ENCODE results near the gene PCP4L1.
"Not testable (repeated sequence)": the region's sequence is repeated elsewhere in the genome, so short reads cannot be mapped to it uniquely, and the experiment has no call there.

Gene PCP4L1

GRCh38 chr1:161274874-161275273 is 16.3 kb downstream of the PCP4L1 start:
- no peak for DNase-seq

GRCh38 chr1:161282991-161283390 is 24.4 kb downstream of the PCP4L1 start:
- no peak for DNase-seq

- no peak for DNase-seq
Measured at GRCh38 chr1:161285113-161285512, 26.6 kb downstream of the PCP4L1 start.

DNA sequence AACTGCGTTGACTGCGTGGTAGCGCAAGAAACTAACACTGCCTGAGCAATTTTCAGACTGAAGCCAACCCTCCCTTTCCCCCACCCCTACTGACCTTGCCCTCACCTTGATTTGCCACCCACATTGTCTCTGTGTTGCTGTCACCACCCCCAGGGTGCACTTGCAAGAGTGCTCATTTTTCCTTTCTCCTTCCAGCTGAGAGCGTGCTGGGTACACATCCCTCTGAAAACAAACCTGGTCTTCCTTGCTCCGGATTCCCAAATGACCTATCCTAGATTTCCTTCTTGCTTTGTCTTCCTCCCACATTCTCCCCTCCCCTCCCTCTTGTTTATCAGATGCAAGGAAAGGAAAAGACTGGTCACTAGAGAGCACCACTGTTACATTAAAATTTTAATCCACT is 27.0 kb downstream of the PCP4L1 start:
- no peak for DNase-seq

DNA sequence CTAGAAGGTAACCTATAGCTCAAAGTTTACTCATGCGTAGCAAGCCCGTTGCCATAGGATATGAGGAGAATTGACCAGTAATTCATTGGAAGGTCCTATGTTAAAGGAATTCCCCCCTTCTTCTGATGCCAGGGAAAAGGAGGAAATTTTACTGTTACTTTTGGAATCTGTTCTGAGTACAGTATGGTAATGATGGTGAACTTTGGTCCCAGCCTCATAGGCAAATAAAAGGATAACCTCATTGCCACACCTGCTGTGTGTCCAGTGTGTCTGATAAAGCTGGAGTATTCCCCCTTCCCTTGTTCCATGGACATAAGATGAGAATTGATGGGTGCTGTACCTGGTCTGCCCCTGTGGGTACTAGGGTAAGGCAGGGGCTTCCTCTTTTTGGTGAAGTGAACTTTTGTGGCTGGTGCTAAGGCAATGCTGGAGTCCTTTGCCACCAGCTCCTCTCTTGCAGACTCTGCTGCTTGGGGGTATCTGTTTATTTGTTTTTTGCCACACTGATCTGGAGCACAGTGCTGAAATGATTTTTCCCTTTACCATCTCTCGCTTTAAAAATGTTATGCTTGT is 29.0 kb downstream of the PCP4L1 start:
- DNase-seq: no peak

DNA sequence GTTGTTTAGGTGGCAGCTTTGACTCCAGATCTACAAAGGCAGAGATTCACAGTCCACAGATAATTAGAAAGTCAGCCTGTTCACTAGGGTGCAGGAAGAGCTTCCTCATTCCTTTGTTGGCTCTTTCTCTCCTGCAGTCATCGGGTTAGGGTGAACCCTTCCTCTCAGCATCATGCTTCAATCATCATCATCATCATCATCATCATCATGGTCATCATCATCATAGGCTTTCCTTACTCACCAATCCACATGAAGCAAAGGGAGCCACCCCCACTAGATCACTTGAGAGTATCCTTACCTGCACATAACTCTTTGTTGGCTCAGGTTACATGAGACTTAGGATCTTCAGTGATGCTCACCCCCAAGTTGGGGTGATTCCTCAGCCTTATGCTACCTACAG is 32.2 kb downstream of the PCP4L1 start:
- no peak for DNase-seq

GRCh38 chr1:161297415-161297814 is 38.9 kb downstream of the PCP4L1 start:
- no peak for DNase-seq

DNA sequence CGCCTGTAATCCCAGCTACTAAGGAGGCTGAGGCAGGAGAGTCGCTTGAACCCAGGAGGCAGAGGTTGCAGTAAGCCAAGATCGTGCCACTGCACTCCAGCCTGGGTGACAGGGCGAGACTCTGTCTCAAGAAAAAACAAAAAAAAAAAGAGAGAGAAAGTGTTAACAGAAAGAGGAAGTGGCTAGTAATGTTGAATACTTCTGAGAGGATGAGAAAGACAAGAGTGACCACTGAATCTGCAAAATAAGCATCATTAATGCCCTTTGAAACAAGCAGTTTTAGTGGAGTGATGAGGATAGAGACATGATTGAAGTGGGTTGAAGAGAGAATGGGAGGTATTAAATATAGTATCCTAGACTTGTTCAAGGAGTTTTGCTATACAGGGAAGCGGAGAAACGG is 39.6 kb downstream of the PCP4L1 start:
- no peak for DNase-seq

DNA sequence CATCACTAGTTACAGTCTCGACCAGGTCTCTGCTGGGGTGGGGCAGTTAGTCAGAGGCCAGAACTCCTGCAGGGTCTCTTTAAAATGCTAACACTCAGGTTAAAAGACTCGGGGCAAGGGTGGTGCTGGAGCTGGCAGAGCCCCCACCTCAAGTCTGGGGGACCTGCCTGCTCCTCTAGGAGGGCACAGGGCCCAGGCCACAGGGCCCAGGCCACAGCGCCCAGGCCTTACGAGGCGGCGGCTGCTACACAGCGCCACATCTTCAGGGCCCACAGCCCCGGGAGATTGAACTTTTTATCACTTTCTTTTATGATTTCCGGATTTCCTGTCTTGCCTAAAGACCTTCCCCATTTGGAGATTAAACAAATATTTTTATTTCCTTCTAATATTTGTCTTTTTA is 40.8 kb downstream of the PCP4L1 start:
- no peak for DNase-seq

DNA sequence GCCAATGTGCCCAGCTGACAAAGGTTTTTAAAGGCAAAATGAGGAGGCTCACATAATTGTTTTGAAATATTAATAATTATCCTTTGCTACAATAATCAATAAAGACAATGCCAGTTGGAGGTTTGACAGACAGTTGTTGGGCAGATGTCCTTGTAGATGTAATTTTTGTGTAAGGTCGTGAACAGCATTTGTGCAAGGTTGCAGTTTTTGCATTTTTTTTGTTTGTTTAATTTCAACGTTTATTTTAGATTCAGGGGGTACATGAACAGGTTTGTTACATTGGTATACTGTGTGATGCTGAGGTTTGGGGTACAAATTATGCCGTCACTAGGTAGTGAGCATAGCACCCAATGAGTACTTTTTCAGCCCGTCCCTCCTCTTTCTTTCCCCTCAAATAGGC is 41.9 kb downstream of the PCP4L1 start:
- no peak for DNase-seq

DNA sequence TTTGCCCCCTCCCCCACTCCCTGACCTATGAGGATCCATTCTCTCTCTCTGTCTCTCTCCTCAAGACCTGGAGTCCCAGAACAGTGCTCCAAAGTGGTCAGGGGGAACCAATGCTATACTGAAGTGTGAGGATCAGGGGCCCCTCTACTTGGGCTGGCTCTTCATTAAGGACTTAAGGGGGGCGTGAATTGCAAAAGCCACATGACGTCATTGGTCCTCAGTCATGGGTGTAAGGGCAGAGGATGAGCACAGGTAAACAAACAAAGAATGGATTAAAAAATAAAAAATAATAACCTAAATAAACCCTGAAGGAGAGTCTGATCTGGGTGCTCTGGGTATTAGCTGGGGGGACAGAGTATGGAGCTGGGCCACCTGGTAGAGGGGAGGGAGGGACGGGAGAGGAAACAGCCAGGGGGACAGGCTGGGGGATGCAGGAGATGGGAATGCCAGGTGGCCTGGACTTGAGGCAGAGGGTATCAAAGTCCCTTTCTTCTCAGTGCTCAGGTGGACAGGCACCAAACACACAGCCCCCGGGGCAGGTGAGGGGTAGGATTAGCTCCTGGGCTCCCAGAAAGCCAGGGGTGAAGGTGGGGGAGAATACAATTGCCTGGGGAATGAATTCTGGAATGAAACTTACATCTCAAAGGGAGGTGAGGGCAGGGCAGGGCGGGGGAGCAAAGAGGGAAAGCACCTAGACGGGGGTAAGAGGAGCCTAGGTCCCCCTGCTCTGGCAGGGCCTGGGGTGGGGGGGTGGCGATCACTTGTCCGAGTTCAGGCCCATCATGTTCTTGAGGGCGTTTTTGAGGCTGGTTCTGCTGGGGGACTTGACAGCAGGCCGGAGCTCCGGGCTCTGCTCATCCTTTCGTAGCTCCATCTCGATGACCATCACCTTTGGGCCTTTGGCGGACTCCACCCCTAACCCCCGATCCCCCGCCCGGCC is 46.7 kb downstream of the PCP4L1 start:
- no peak for DNase-seq

- DNase-seq: peak; percentile 66
Measured at GRCh38 chr1:161305867-161306519, 47.4 kb downstream of the PCP4L1 start.

GRCh38 chr1:161307230-161307768 is 48.8 kb downstream of the PCP4L1 start:
- DNase-seq: no peak

- no peak for DNase-seq
Measured at GRCh38 chr1:161307892-161308638, 49.5 kb downstream of the PCP4L1 start.

GRCh38 chr1:161309868-161310267 is 51.3 kb downstream of the PCP4L1 start, which contains the start of gene MPZ:
Gene MPZ (minus strand): TSS chr1:161309968. CDS start chr1:161309905, 63 bp downstream.
- no peak for DNase-seq

DNA sequence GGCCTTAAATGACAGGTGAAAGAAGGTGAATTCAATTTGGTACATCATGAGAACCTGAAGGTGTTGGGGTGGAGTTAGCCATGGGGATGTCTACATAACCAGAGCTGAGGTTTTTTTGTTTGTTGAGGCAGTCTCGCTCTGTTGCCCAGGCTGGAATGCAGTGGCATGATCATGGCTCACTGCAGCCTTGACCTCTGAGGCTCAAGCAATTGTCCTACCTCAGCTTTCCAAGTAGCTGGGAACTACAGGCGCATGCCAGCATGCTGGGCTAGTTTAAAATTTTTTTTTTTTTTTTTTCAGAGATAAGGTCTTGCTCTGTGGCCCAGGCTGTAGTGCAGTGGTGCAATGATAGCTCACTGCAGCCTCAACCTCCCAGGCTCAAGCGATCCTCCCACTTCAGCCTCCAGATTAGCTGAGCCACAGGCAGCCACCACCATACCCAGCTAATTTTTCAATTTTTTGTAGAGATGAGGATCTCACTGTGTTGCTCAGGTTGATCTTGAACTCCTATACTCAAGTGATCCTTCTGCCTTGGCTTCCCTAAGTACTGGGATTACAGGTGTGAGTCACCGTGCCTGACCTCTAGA is 53.1 kb downstream of the PCP4L1 start:
- no peak for DNase-seq

DNA sequence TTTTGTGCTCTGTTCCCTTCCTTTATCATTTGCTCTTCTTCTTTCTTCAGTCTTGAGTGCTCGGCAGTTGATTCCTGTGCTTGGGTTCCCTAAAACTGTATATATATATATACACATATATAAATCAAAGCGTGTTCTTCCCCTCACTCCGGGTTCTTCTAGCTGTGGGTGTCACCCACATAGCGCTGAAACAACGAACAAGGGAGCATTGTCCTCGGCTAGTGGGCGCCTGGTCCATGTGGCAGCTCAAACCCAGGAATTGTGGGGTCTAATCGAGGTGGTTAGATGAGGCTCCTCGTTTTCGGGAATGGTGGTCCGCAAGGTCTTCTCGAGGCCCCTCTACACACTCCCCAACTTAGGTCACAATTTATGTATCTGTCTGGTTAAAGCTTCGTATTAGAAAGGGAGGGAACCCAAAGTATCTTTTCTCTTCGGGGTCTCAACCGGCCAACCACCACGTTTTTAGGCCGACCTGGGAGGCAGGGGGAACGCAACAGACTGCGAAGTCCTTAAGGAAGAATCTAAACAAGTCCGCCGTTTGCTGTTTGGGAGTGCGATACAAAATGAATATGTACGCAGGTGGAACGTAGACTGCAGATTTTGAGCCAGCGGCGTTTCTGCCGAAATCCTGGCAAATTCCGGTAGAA is 55.1 kb downstream of the PCP4L1 start:
- no peak for DNase-seq

DNA sequence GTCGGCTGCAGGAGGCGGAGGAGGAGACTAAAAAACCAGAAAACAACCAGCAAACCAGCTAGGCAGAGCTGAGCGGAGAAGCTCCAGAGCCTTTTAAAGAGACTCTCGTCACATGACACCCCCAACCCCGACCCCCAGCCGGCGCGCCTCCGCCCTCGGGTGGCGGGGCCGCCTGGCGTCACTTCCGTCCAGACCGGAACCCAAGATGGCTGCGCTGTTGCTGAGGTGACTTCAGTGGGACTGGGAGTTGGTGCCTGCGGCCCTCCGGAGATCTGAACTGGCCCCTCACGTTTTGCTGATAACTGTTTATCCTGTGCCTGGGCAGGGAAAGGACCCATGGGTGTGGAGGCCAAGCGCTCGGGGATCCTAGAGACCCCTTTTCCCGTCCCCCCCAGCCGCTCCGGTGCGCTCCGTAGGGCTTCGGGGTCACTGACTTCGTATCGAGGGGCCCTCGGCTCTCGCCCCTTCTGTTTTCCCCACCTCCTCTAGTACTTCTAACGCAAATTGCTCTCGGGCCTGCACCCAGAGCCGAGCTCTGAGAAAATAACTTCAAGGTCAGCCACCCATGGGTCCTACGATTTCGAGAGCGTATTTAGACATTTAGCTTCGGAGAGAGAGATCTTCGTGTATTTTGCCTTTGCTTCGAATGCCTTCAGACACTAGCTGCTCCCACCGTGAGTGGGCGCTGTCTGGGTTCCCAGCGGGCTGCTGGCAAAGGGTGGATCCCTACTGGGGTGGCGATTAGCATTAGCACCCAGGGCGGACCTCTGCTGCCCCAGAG is 55.8 kb downstream of the PCP4L1 start, which contains the start of gene SDHC:
SDHC (plus strand) TSS at position 181 of the 781 bp plus-strand sequence; CDS start at position 206, 25 bp downstream.
- no peak for DNase-seq

DNA sequence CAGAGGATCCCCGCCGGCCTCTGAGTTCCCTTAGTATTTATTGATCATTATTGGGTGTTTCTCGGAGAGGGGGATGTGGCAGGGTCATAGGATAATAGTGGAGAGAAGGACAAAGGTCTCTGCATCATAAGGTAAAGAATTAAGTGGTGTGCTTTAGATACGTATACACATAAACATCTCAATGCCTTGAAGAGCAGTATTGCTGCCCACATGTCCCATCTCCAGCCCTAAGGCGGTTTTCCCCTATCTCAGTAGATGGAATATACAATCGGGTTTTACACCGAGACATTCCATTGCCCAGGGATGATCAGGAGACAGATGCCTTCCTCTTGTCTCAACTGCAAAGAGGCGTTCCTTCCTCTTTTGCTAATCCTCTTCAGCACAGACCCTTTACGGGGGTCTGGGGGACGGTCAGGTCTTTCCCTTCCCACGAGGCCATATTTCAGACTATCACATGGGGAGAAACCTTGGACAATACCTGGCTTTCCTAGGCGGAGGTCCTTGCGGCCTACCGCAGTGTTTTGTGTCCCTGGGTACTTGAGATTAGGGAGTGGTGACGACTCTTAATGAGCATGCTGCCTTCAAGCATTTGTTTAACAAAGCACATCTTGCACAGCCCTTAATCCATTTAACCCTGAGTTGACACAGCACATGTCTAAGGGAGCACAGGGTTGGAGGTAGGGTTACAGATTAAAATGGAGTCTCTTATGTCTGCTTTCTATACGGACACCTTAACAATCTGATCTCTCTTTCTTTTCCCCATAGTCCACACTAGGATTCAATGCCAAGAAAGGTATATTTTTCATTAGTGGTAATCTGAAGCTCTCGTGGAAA is 57.5 kb downstream of the PCP4L1 start:
- DNase-seq: not testable (repeated sequence)

GRCh38 chr1:161324020-161324419 is 65.5 kb downstream of the PCP4L1 start:
- no peak for DNase-seq
